Effector memory CD8-positive, alpha-beta T cell (primary cell): Measurements from ENCODE around the gene NOG.

ENCODE experiments used
- ATAC-seq: fragments of 150-1000 bp; cut with Tn5 transposase; replicated peaks from 2 replicates; pipeline ENCODE4 v1.10.0; 2021; ENCODE audit warnings: mild to moderate bottlenecking, moderate library complexity
- DNase-seq, 3 experiments: peaks; one replicate each; pipeline ENCODE4 v3.0.0; 2021
- H3K27ac Mint-ChIP-seq, 2 donors: one replicate each; pipeline ENCODE4 v1.8.0; 2022; ENCODE audit warnings: mild to moderate bottlenecking in 2 of 2, mixed read lengths in 2 of 2, moderate library complexity in 2 of 2
- H3K27me3 Mint-ChIP-seq, 2 donors: one replicate each; pipeline ENCODE4 v1.8.0; 2022; ENCODE audit warnings: mixed read lengths in 2 of 2
- H3K36me3 Mint-ChIP-seq: one replicate; pipeline ENCODE4 v1.8.0; 2022; ENCODE audit warnings: mild to moderate bottlenecking, moderate library complexity, mixed read lengths; ENCODE audit not compliant: insufficient read depth
- H3K4me1 Mint-ChIP-seq, 2 donors: one replicate each; pipeline ENCODE4 v1.8.0; 2022; ENCODE audit warnings: low read depth in 2 of 2, mixed read lengths in 2 of 2
- H3K4me3 Mint-ChIP-seq, 2 donors: one replicate each; pipeline ENCODE4 v1.8.0; 2022; ENCODE audit warnings: mild to moderate bottlenecking in 2 of 2, mixed read lengths in 2 of 2, moderate library complexity in 2 of 2
- H3K9me3 Mint-ChIP-seq, 2 donors: one replicate each; pipeline ENCODE4 v1.8.0; 2022; ENCODE audit warnings: mixed read lengths in 2 of 2

The NOG gene

GRCh38 chr17:56587298-56587697, 6.2 kb upstream of the NOG start:
- H3K4me1 Mint-ChIP-seq: peaks cover 0 to 7% of the 10 kb centered on the region in 2 donors
- peaks cover 55 to 80% of the 10 kb centered on the region in 2 donors for H3K27me3 Mint-ChIP-seq
- no peak overlapping the region for H3K27ac Mint-ChIP-seq
- H3K9me3 Mint-ChIP-seq: no peaks in the 10 kb centered on the region
- H3K4me3 Mint-ChIP-seq: no peak overlapping the region
- H3K36me3 Mint-ChIP-seq: no peaks in the 10 kb centered on the region
- ATAC-seq (no peak), DNase-seq (no peak)

- peak; percentile 48 to 69 (median 65) for DNase-seq
- H3K9me3 Mint-ChIP-seq: no peaks in the 10 kb centered on the region
- H3K27ac Mint-ChIP-seq: no peak overlapping the region
- no peaks in the 10 kb centered on the region for H3K36me3 Mint-ChIP-seq
- H3K4me1 Mint-ChIP-seq: peaks cover 10 to 26% of the 10 kb centered on the region in 2 donors
- peaks cover 67 to 82% of the 10 kb centered on the region in 2 donors for H3K27me3 Mint-ChIP-seq
- H3K4me3 Mint-ChIP-seq: peak overlapping the region; percentile 71 to 75
- ATAC-seq: peak; percentile 79
Measured at GRCh38 chr17:56592487-56593085, 913 bp upstream of the NOG start.

GRCh38 chr17:56593086-56593645, 333 bp upstream of the NOG start:
- Mint-ChIP-seq H3K9me3 (no peaks in the 10 kb centered on the region), H3K4me1 (peaks cover 10 to 26% of the 10 kb centered on the region in 2 donors), H3K36me3 (no peaks in the 10 kb centered on the region), H3K4me3 (peak overlapping the region; percentile 71 to 75), H3K27me3 (peaks cover 67 to 82% of the 10 kb centered on the region in 2 donors), H3K27ac (no peak overlapping the region)
- ATAC-seq (peak; percentile 24), DNase-seq (peak in 1 of 3 experiments; percentile 2)

GRCh38 chr17:56594320-56595107, 1.0 kb downstream of the NOG start:
- Mint-ChIP-seq H3K36me3 (no peaks in the 10 kb centered on the region), H3K4me3 (peak overlapping the region; percentile 71 to 75), H3K27ac (no peak overlapping the region), H3K27me3 (peaks cover 68 to 82% of the 10 kb centered on the region in 2 donors), H3K9me3 (no peaks in the 10 kb centered on the region), H3K4me1 (peaks cover 10 to 26% of the 10 kb centered on the region in 2 donors)
- ATAC-seq (peak; percentile 40), DNase-seq (peak in 1 of 3 experiments; percentile 2)

GRCh38 chr17:56595108-56595418, 1.6 kb downstream of the NOG start:
- Mint-ChIP-seq H3K4me3 (peak overlapping the region; percentile 71 to 75), H3K36me3 (no peaks in the 10 kb centered on the region), H3K9me3 (no peaks in the 10 kb centered on the region), H3K27me3 (peaks cover 68 to 82% of the 10 kb centered on the region in 2 donors), H3K4me1 (peaks cover 10 to 26% of the 10 kb centered on the region in 2 donors), H3K27ac (no peak overlapping the region)
- no peak for DNase-seq
- ATAC-seq: no peak

- Mint-ChIP-seq H3K9me3 (no peaks in the 10 kb centered on the region), H3K4me3 (peak overlapping the region; percentile 64 to 68), H3K36me3 (no peaks in the 10 kb centered on the region), H3K27ac (no peak overlapping the region), H3K27me3 (peaks cover 68 to 82% of the 10 kb centered on the region in 2 donors), H3K4me1 (peaks cover 10 to 26% of the 10 kb centered on the region in 2 donors)
- ATAC-seq: no peak
- no peak for DNase-seq
Measured at GRCh38 chr17:56595831-56596690, 2.6 kb downstream of the NOG start.

- Mint-ChIP-seq H3K4me3 (peak overlapping the region; percentile 64 to 68), H3K9me3 (no peaks in the 10 kb centered on the region), H3K4me1 (peaks cover 10 to 24% of the 10 kb centered on the region in 2 donors), H3K36me3 (no peaks in the 10 kb centered on the region), H3K27ac (peak overlapping the region in 1 of 2 donors; percentile 35), H3K27me3 (peaks cover 66 to 81% of the 10 kb centered on the region in 2 donors)
- DNase-seq (no peak), ATAC-seq (no peak)
Measured at GRCh38 chr17:56596691-56597494, 3.4 kb downstream of the NOG start.

- no peak for DNase-seq
- Mint-ChIP-seq H3K27me3 (peaks cover 60 to 80% of the 10 kb centered on the region in 2 donors), H3K36me3 (no peaks in the 10 kb centered on the region), H3K4me1 (peaks cover 10 to 18% of the 10 kb centered on the region in 2 donors), H3K27ac (no peak overlapping the region), H3K4me3 (peak overlapping the region; percentile 64 to 68), H3K9me3 (no peaks in the 10 kb centered on the region)
- no peak for ATAC-seq
Measured at GRCh38 chr17:56597495-56597990, 4.0 kb downstream of the NOG start.

- no peak for DNase-seq
- Mint-ChIP-seq H3K27ac (no peak overlapping the region), H3K9me3 (no peaks in the 10 kb centered on the region), H3K36me3 (no peaks in the 10 kb centered on the region), H3K27me3 (peaks cover 66 to 86% of the 10 kb centered on the region in 2 donors), H3K4me1 (peaks cover 10 to 18% of the 10 kb centered on the region in 2 donors), H3K4me3 (peak overlapping the region in 1 of 2 donors; percentile 19)
- no peak for ATAC-seq
Measured at GRCh38 chr17:56598466-56598865, 5.0 kb downstream of the NOG start.

- Mint-ChIP-seq H3K27ac (no peak overlapping the region), H3K27me3 (peaks cover 72 to 91% of the 10 kb centered on the region in 2 donors), H3K9me3 (no peaks in the 10 kb centered on the region), H3K4me1 (peaks cover 10 to 18% of the 10 kb centered on the region in 2 donors), H3K36me3 (no peaks in the 10 kb centered on the region), H3K4me3 (no peak overlapping the region)
- no peak for ATAC-seq
- DNase-seq: no peak
Measured at GRCh38 chr17:56599088-56599487, 5.6 kb downstream of the NOG start.

- H3K9me3 Mint-ChIP-seq: no peaks in the 10 kb centered on the region
- no peaks in the 10 kb centered on the region for H3K36me3 Mint-ChIP-seq
- H3K27ac Mint-ChIP-seq: no peak overlapping the region
- ATAC-seq (no peak), DNase-seq (no peak)
- H3K4me3 Mint-ChIP-seq: no peak overlapping the region
- peaks cover 76 to 96% of the 10 kb centered on the region in 2 donors for H3K27me3 Mint-ChIP-seq
- H3K4me1 Mint-ChIP-seq: peaks cover 10 to 18% of the 10 kb centered on the region in 2 donors
Measured at GRCh38 chr17:56599566-56599965, 6.1 kb downstream of the NOG start.

- Mint-ChIP-seq H3K4me3 (no peak overlapping the region), H3K36me3 (no peaks in the 10 kb centered on the region), H3K4me1 (peaks cover 10 to 11% of the 10 kb centered on the region in 2 donors), H3K9me3 (no peaks in the 10 kb centered on the region), H3K27ac (no peak overlapping the region), H3K27me3 (peaks cover 76 to 96% of the 10 kb centered on the region in 2 donors)
- DNase-seq: no peak
- no peak for ATAC-seq
Measured at GRCh38 chr17:56600256-56600655, 6.8 kb downstream of the NOG start.
